ELR (cell line): ENCODE data around the gene GHRHR.
A peak's percentile ranks its signal among the peaks of the same experiment; 100 is the strongest.

ENCODE experiments used
- DNase-seq: peaks from one replicate; pipeline ENCODE4 v3.0.0-alpha.2; 2015; ENCODE audit warnings: low read depth

Gene GHRHR

DNA sequence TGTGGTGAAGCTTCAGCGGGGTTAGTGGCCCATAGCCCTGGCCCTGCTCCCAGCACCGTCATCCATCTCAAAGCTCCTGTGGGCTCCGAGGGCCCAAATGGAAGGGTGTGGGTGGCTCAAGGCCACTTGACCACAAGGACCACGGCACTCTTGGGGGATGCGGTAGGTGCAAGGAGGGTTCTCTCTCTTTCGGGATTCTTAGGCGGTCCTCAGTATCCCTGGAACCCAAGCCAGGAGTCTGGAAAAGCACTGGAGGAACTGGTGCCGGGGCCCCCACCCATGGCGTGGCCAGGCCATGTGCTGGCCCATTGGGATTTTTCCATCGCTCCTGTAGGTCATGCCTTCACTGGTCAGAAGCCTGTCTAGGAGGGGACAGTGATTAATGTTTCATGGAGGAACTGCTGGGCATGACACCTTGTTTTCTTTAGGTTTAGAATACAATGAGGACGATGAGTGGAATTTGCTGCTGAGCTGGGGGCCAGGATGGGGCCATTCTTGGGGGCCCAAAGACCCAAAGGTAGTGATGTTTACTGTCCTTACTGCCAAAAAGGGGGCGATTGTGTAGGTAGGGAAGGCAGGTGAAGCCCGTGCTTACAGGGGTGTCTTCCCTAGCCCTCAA is 35.4 kb upstream of the GHRHR start:
- no peak for DNase-seq

GRCh38 chr7:30929686-30930085 is 34.1 kb upstream of the GHRHR start:
- DNase-seq, result no peak

DNA sequence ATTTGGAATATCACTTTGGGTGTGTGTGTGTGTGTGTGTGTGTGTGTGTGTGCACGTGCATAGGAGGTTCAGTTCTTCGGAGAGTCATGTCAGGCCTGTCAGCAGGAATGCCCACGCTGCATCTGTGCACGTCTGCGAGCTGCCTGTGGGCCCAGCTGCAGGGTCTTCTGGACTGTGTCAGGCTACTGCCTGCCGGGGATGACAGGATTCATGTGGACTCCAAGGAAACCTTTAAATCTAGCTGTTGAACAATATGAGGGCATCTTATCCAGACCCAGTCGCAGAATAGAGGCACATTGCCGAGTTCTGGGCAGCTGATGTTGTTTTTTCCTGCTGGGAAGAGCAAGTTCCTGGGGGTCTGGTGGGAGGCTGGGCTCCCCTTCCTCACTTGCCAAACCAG is 33.1 kb upstream of the GHRHR start:
- no peak for DNase-seq

DNA sequence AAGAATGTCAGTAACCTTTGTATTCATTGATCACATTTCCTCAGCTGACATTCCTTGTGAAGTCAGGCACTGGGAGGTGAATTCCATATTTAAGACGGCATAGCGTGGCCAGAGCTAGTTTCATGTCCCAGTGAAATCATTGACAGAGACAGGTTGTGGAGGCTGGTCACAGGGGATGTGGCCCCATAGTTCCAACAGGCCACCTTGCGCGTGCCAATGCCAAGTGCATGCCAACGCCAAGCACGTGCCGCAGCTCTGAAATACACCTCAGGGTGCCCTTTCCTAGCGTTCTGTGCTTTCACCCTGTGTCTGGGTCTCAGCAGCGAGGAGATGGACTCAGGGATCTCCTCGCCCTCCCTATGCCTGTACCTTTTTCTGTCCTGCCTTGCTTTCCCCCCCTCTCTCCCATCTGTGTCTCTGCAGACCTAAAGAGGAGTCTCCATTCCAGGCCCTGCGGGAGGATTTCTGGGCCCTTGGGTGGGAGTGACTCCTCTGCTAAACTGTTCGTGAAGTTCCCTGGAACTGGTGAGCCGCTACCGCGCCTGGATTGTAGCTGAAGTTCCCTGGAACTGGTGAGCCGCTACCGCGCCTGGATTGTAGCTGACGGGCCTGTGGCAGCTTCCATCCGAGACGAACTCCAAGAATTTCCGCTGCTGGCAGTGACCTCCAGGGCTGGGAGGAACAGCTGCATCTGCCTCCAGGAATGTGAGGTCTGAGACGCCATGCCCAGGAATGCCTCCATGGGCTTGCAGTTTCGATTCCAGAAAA is 32.4 kb upstream of the GHRHR start:
- DNase-seq, result no peak

DNA sequence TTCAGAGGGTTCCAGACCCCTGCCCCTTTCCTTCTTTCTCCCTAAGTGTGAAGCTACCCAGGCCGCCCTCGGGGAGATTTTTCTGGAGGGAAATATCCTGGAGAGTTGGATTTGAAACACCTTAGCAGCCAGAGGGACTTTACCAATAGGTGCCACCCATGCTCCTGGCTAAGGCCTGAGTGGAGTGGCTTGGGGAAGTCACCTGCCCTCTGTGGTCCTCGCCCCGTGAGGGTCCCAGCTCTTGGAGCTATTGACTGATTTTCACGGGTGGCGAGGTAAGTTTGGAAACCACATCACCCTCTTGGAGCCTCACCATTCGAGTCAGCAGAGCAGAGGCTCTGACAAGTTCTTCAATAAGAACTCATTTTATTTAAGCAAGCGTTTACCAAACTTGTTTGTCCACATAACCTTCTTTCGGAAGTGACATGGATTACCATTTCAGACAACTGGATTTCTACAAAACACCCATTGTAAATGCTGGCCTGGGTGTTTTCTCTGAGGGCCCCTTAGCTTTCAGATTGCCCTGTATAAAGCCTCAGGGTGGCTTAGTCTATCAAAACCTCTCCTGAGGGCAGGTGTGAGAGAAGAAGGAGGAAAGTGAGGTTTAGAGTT is 31.7 kb upstream of the GHRHR start:
- no peak for DNase-seq

- no peak for DNase-seq
Measured at GRCh38 chr7:30932562-30932961, 31.2 kb upstream of the GHRHR start.

GRCh38 chr7:30933124-30933974 is 30.4 kb upstream of the GHRHR start:
- DNase-seq, result no peak

DNA sequence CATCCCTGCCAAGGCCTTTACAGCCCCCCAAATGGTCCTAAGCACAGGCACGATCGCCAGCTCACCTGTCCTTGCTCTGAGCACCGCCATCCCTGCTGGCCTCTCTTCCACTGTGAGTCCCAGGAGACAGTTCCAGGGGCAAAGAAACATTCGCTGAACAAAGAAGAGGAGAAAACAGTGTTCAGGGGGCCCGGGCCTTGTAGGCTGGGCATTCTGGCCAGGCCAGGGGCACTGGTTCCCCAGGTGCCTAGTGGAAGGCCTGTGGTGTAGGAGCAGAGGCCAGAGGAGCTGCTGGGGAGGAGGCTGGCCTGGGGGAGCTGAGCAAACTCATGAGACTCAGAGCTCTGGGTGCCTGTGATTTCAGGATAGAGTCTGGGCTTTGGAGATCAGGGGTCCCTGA is 29.5 kb upstream of the GHRHR start:
- no peak for DNase-seq

DNA sequence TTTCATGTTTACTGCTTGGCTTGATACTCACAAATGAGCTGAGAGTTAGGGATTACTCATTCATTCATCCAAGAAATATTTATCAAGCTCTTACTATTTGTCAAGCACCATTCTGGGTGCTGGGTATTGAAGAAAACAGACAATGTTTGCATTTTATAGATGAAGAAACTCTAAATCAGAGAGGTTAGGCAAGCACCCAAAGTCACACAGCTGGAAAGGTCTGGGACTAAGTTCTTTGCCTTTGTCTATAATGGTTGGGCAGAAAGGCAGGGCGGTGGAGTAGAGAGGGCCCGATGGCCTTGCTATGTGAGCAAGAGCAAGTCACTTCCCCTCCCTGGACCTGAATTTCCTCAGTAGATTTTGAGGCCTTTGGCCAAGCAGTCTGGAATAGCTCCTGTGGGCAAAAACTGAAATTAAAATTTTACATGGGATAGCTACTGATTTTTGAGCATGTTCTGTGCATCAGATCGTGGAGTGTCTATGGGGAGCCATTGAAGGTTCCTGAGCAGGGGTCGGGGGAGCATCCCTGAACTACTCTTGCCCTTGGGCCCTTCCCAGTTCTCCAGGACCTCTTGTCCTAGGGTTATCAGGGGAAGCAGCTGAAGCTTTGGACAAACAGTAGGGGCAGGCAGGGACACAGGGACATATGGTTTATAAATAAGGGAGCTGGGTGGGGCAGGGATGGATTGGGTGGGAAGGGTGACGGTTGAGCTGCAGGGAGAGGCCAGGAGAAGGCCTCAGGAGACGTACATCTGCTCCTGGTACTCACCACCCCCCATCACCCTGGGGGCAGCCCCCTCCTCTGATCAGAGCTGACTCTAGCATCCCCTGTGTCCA is 28.8 kb upstream of the GHRHR start:
- DNase-seq, result no peak

GRCh38 chr7:30935569-30935877 is 28.2 kb upstream of the GHRHR start:
- DNase-seq, result no peak

- DNase-seq, result no peak
Measured at GRCh38 chr7:30936650-30937245, 27.0 kb upstream of the GHRHR start.

DNA sequence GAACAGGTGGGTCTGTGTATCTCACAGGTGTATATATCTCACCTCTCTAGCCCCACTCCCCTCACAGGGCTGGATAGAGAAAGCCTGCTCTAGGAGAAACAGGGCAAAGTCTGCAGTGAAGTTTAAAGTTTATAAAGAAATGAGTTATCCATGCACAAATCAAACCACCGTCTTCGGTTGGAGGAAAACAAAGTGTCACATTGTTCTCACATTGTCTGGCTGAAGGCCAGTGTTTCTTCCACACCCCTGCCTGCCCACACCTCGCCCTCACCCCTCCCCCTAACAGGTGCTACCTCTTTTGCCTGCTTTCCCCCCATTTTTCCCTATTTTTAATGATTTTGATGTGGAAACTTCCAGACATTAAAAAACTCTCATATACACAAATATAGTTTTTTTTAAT is 26.3 kb upstream of the GHRHR start:
- no peak for DNase-seq

- DNase-seq, result peak; percentile 80
Measured at GRCh38 chr7:30938435-30939316, 25.1 kb upstream of the GHRHR start.

DNA sequence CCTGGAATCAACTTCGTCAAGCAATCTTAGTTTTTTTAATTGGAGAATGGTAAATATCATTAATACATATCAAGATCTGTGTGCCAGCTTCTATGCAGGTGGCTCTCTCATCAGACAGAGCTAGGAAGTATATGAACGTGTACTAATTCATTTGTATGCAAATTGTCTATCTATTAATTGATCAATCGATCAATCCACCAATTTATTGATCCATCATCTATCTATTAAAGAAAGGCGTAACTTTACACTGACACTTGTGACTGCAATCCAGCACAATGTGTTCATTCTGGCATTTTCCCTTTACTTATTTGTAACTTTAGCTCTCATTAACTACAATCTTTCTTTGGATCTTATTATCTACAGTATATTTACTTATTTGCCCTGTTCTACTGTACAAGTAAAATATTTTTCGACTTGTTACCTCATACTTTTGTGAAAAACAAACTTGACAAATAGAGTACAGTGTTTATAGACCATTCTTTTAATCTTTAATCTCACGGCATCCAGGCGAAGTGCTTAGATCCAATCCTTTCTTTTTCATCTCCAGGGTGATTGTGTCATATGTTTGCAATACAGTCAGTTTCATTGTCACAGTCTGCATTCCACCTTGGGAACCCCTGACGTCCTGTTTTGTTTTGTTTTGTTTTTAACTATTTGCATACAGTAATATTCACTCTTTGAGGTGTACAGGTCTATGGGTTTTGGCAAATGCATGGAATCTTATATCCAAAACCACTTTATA is 22.0 kb upstream of the GHRHR start:
- DNase-seq, result no peak

DNA sequence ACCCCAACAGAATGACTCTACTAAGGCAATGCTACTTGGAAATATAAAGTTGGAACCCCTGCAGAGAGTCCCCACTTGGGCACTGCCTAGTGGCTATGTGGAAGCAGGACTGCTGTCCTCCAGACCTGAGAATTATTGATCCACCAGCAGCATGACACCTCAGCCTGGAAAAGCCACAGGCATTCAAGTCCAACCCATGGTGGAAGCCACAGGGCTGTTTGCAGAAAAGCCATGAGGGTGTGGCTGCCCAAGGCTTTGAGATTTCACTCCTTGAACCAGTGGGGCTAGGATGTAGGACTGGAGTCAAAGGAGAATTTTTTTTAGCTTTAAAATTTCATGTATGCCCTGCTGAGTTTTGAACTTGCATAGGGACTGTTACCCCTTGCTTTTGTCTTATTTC is 13.6 kb upstream of the GHRHR start:
- DNase-seq, result no peak

GRCh38 chr7:30954914-30955313 is 8.8 kb upstream of the GHRHR start:
- no peak for DNase-seq

DNA sequence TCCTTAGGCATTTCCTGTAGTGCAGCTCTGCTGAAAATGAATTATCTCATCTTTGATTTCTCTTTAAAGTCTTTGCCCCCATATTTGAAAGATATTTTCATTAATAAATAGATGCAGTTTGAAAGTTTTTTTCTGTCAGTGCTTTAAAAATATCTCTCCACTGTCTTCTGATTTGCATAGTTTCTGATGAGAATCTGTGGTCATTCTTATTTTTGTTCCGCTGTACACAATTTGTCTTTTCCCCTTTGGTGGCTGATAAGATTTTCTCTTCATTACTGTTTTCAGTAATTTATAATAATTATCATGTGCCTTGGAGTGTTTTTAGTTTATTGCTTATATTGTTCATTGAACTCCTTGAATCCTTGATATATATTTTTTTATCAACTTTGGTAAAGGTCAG is 7.0 kb upstream of the GHRHR start:
- no peak for DNase-seq

DNA sequence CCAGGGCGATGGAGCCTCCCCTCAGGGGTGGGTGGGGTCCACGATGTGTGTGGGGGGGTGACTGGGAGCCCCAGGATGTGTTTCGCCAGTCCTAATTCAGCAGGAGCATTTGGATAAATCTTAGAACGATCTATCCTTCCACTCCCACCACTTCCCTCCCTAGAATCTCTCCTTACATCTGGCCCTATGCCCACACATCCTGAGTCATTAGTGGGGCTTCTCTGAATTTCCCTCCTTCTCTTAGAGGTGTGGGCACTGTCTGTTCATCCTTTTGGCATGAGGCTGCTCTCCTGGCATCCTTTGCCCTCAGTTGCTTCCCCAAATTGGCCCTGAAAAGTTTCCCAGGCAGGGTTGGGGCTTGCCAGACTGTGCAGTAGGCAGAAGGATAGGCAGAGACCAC is 1.6 kb downstream of the GHRHR start:
- peak; percentile 32 for DNase-seq

GRCh38 chr7:30965883-30966282 is 2.1 kb downstream of the GHRHR start:
- no peak for DNase-seq

- DNase-seq, result no peak
Measured at GRCh38 chr7:30968294-30968693, 4.5 kb downstream of the GHRHR start.
